Skeletal muscle cell (primary cell): Measurements from ENCODE around the gene CEP350.
"Not testable (repeated sequence)": the region's sequence is repeated elsewhere in the genome, so short reads cannot be mapped to it uniquely, and the experiment has no call there.

Experiments
- DNase-seq: peaks from one replicate; pipeline ENCODE4 v3.0.0-alpha.2; 2010; ENCODE audit warnings: low read depth
- H3K4me3 ChIP-seq: 2 replicates; pipeline ENCODE4 v1.5.1; 2011; ENCODE audit warnings: low read depth, mild to moderate bottlenecking, control low read depth, low read length, moderate library complexity

Gene CEP350

GRCh38 chr1:179978199-179979079, 23.8 kb downstream of the CEP350 start:
- DNase-seq: no peak
- no peak overlapping the region for H3K4me3 ChIP-seq

- DNase-seq: no peak
Measured at GRCh38 chr1:179984101-179984500, 29.5 kb downstream of the CEP350 start.

GRCh38 chr1:179984942-179985341, 30.3 kb downstream of the CEP350 start:
- no peak for DNase-seq
- H3K4me3 ChIP-seq: no peak overlapping the region

More at GRCh38 chr1:179984101-179984500, 29.5 kb downstream of the CEP350 start:
- no peak overlapping the region for H3K4me3 ChIP-seq

GRCh38 chr1:179990847-179991246, 36.2 kb downstream of the CEP350 start:
- no peak for DNase-seq

GRCh38 chr1:179995576-179995975, 41.0 kb downstream of the CEP350 start:
- no peak overlapping the region for H3K4me3 ChIP-seq
- no peak for DNase-seq

More at GRCh38 chr1:179990847-179991246, 36.2 kb downstream of the CEP350 start:
- H3K4me3 ChIP-seq: no peak overlapping the region

- no peak overlapping the region for H3K4me3 ChIP-seq
- no peak for DNase-seq
Measured at GRCh38 chr1:179996099-179996498, 41.5 kb downstream of the CEP350 start.

GRCh38 chr1:180000575-180000974, 46.0 kb downstream of the CEP350 start:
- no peak for DNase-seq
- no peak overlapping the region for H3K4me3 ChIP-seq

- no peak overlapping the region for H3K4me3 ChIP-seq
- DNase-seq: no peak
Measured at GRCh38 chr1:180002437-180002836, 47.8 kb downstream of the CEP350 start.

GRCh38 chr1:180003026-180003695, 48.6 kb downstream of the CEP350 start:
- H3K4me3 ChIP-seq: no peak overlapping the region
- no peak for DNase-seq

GRCh38 chr1:180006762-180007161, 52.2 kb downstream of the CEP350 start:
- H3K4me3 ChIP-seq, DNase-seq: not testable (repeated sequence)

- DNase-seq: no peak
- H3K4me3 ChIP-seq: no peak overlapping the region
Measured at GRCh38 chr1:180020017-180020416, 65.4 kb downstream of the CEP350 start.

GRCh38 chr1:180026556-180026955, 71.9 kb downstream of the CEP350 start:
- DNase-seq: no peak

GRCh38 chr1:180027949-180028445, 73.4 kb downstream of the CEP350 start:
- H3K4me3 ChIP-seq: no peak overlapping the region
- peak; percentile 69 for DNase-seq

More at GRCh38 chr1:180026556-180026955, 71.9 kb downstream of the CEP350 start:
- no peak overlapping the region for H3K4me3 ChIP-seq

- DNase-seq: no peak
Measured at GRCh38 chr1:180028864-180029263, 74.3 kb downstream of the CEP350 start.

GRCh38 chr1:180029524-180030135, 75.0 kb downstream of the CEP350 start:
- H3K4me3 ChIP-seq: no peak overlapping the region
- no peak for DNase-seq

More at GRCh38 chr1:180028864-180029263, 74.3 kb downstream of the CEP350 start:
- no peak overlapping the region for H3K4me3 ChIP-seq

GRCh38 chr1:180031664-180032063, 77.1 kb downstream of the CEP350 start:
- H3K4me3 ChIP-seq: no peak overlapping the region
- DNase-seq: no peak

GRCh38 chr1:180033390-180033789, 78.8 kb downstream of the CEP350 start:
- DNase-seq: no peak
- no peak overlapping the region for H3K4me3 ChIP-seq

GRCh38 chr1:180040034-180040433, 85.4 kb downstream of the CEP350 start:
- H3K4me3 ChIP-seq: no peak overlapping the region
- DNase-seq: peak; percentile 45

GRCh38 chr1:180041582-180041981, 87.0 kb downstream of the CEP350 start:
- no peak for DNase-seq
- no peak overlapping the region for H3K4me3 ChIP-seq
